GM23248 (cell line): ENCODE data around the gene NARF.

Experiments
- EZH2 ChIP-seq: fragments of 200-600 bp; sonication (generic); IDR thresholded peaks from 2 replicates; pipeline ENCODE4 v1.6.1; 2018; ENCODE audit warnings: antibody characterized with exemption, mild to moderate bottlenecking; ENCODE audit not compliant: insufficient read depth, poor library complexity, severe bottlenecking
- EZH2phosphoT487 ChIP-seq: fragments of 200-600 bp; sonication (generic); IDR thresholded peaks from 2 replicates; pipeline ENCODE4 v1.6.1; 2018; ENCODE audit warnings: antibody characterized with exemption, moderate library complexity, mild to moderate bottlenecking, low read depth; ENCODE audit not compliant: insufficient read depth

GRCh38 chr17:82474223-82475010 lies 15.9 kb downstream of the NARF start:
- TF ChIP-seq EZH2, result no peak
- TF ChIP-seq EZH2phosphoT487, result no peak
